A673 (cell line): ENCODE data around the gene TNFRSF11A. TPM values are rescaled to one million over a fixed set of nuclear protein-coding genes. Genes with fewer than 3 reads are reported as not detected.

Source experiments
- BruUV-seq: library from RNA; stranded (reverse); fragments of 400-500 nt; replicated peaks from 2 replicates; lab custom pipeline; 2021; lab: Mats Ljungman, UMichigan
- CTCF ChIA-PET: fragments of 300-600 bp; sonication (Branson Sonifier 250); formaldehyde crosslinking; loops from one replicate; lab custom pipeline; 2022; ENCODE audit warnings: antibody characterized with exemption; lab: Charles Lee
- POLR2A ChIA-PET: fragments of 300-600 bp; sonication (Branson Sonifier 250); formaldehyde crosslinking; loops from one replicate; lab custom pipeline; 2022; ENCODE audit warnings: antibody characterized with exemption; ENCODE audit not compliant: low non-redundant PET; lab: Charles Lee
- DNase-seq: peaks from one replicate; pipeline ENCODE4 v3.0.0-alpha.2; 2015; ENCODE audit warnings: low spot score
- H3K27ac ChIP-seq: fragments of 200-600 bp; sonication (generic); 2 replicates; pipeline ENCODE4 v1.5.1; 2016; ENCODE audit warnings: mixed run types, low read depth, mild to moderate bottlenecking, mixed read lengths, antibody characterized with exemption, low read length; ENCODE audit not compliant: poor library complexity, severe bottlenecking
- H3K27me3 ChIP-seq: fragments of 200-600 bp; sonication (generic); replicated peaks from 2 replicates; pipeline ENCODE4 v1.6.1; 2017; ENCODE audit warnings: mixed run types, low read depth, mild to moderate bottlenecking, mixed read lengths, antibody characterized with exemption, low read length; ENCODE audit not compliant: insufficient read depth, poor library complexity
- H3K36me3 ChIP-seq: fragments of 200-600 bp; sonication (generic); 2 replicates; pipeline ENCODE4 v1.6.1; 2016; ENCODE audit warnings: mixed run types, mild to moderate bottlenecking, mixed read lengths, antibody characterized with exemption, low read length; ENCODE audit not compliant: insufficient read depth, poor library complexity, severe bottlenecking
- H3K4me1 ChIP-seq: fragments of 200-600 bp; sonication (generic); 2 replicates; pipeline ENCODE4 v1.6.1; 2017; ENCODE audit warnings: mixed run types, mild to moderate bottlenecking, mixed read lengths, antibody characterized with exemption, low read length; ENCODE audit not compliant: insufficient read depth, poor library complexity, severe bottlenecking
- H3K4me3 ChIP-seq: fragments of 200-600 bp; sonication (generic); 2 replicates; pipeline ENCODE4 v1.5.1; 2016; ENCODE audit warnings: low read depth, mixed run types, mild to moderate bottlenecking, mixed read lengths, low read length; ENCODE audit not compliant: poor library complexity, severe bottlenecking
- H3K9me3 ChIP-seq: fragments of 200-600 bp; sonication (generic); 2 replicates; pipeline ENCODE4 v1.6.1; 2016; ENCODE audit warnings: mixed run types, low read depth, mild to moderate bottlenecking, mixed read lengths, antibody characterized with exemption, low read length; ENCODE audit not compliant: poor library complexity, severe bottlenecking
- EZH2 ChIP-seq: fragments of 200-600 bp; sonication (generic); IDR thresholded peaks from 2 replicates; pipeline ENCODE4 v1.6.1; 2017; ENCODE audit warnings: borderline replicate concordance, low read depth, mild to moderate bottlenecking, mixed read lengths, antibody characterized with exemption, low read length; ENCODE audit not compliant: poor library complexity, severe bottlenecking
- intact Hi-C: fragments of 100-400 bp; cut with micrococcal nuclease; formaldehyde crosslinking; loops from one replicate; pipeline ENCODE4 v1.10.0; 2022; ENCODE audit not compliant: unreplicated experiment
- total RNA-seq: library from RNA; stranded (reverse); gene quantifications from 2 replicates; pipeline ENCODE4 v1.2.3, GENCODE V29; 2021
- TF ChIP-seq, protein P1 (sequence below): fragments of 300-800, 200-600 bp; sonication (generic); conservative IDR thresholded peaks from 2 replicates; pipeline ENCODE4 v1.5.1; 2017; ENCODE audit warnings: low read depth, mild to moderate bottlenecking, antibody characterized with exemption, low read length, moderate library complexity, mixed read lengths

The TNFRSF11A gene
- total RNA-seq, 1 experiment from 2014 or later: 0.37 TPM

DNA sequence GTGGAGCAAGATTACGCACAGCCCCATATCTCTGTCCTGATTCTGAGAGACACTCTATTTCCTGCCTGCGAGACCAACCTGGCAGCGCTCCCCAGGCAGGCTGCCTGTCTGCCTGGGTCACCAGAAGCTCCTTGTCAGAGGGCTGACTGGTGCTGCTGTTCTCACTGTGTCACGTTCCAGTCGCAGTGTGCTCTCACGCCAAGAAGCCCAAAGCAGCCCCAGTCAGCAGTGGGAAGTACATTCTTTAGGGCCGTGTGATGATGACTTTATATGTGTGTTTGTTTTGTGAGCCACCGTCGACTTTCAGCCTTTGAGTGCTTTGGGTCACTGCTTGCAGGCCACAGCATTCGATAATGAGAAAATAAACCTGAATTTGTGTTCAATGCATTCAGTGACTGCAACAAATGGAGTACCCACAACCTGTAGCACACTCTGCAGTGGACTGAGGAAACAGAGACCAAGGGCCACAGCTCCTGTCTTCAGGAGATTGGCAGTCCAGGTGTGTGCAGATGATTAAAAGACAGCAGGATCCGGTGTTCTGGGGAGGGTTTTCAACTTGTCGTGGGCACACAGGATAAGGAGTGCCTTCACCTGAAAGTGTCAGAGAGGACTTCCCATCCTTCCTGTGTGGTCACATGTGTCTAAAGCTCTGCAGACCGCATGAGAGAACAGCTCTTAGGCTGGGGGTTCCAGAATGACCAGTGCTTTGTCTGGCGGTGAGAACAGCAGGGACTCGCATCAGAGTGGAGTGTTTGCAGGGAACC is 4.8 kb downstream of the TNFRSF11A start:
- no peaks in the 10 kb centered on the region for H3K4me1 ChIP-seq
- peaks cover 26% of the 10 kb centered on the region for H3K27me3 ChIP-seq
- no peak for DNase-seq
- CTCF ChIA-PET: no interaction called here
- BruUV-seq: no TSS peak
- POLR2A ChIA-PET: no interaction called here
- TF ChIP-seq EZH2: no peak
- TF ChIP-seq, protein P1, sequence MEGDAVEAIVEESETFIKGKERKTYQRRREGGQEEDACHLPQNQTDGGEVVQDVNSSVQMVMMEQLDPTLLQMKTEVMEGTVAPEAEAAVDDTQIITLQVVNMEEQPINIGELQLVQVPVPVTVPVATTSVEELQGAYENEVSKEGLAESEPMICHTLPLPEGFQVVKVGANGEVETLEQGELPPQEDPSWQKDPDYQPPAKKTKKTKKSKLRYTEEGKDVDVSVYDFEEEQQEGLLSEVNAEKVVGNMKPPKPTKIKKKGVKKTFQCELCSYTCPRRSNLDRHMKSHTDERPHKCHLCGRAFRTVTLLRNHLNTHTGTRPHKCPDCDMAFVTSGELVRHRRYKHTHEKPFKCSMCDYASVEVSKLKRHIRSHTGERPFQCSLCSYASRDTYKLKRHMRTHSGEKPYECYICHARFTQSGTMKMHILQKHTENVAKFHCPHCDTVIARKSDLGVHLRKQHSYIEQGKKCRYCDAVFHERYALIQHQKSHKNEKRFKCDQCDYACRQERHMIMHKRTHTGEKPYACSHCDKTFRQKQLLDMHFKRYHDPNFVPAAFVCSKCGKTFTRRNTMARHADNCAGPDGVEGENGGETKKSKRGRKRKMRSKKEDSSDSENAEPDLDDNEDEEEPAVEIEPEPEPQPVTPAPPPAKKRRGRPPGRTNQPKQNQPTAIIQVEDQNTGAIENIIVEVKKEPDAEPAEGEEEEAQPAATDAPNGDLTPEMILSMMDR: no peak
- H3K36me3 ChIP-seq: no peaks in the 10 kb centered on the region
- H3K9me3 ChIP-seq: no peaks in the 10 kb centered on the region
- intact Hi-C loops: loop anchor here (5.0 kb wide), 1 partner anchor 252 kb away; no protein-coding TSS in a partner anchor
- no peak overlapping the region for H3K4me3 ChIP-seq
- no peak overlapping the region for H3K27ac ChIP-seq

- Histone ChIP-seq H3K27ac (no peak overlapping the region), H3K27me3 (peaks cover 23% of the 10 kb centered on the region), H3K4me1 (no peaks in the 10 kb centered on the region), H3K4me3 (no peak overlapping the region), H3K36me3 (no peaks in the 10 kb centered on the region), H3K9me3 (no peaks in the 10 kb centered on the region)
- no peak for TF ChIP-seq EZH2
- TF ChIP-seq, protein P1: no peak
- intact Hi-C loops: no loop called here
- no peak for DNase-seq
- POLR2A ChIA-PET: no interaction called here
- CTCF ChIA-PET: no interaction called here
- BruUV-seq: no TSS peak
Observed at GRCh38 chr18:62330650-62331049, 5.5 kb downstream of the TNFRSF11A start.

GRCh38 chr18:62331581-62332356 is 6.7 kb downstream of the TNFRSF11A start:
- no peaks in the 10 kb centered on the region for H3K4me1 ChIP-seq
- no peak for DNase-seq
- no peaks in the 10 kb centered on the region for H3K9me3 ChIP-seq
- H3K27ac ChIP-seq: no peak overlapping the region
- no TSS peak for BruUV-seq
- intact Hi-C loops: no loop called here
- POLR2A ChIA-PET: no interaction called here
- no peak overlapping the region for H3K4me3 ChIP-seq
- CTCF ChIA-PET: interaction anchor here (0.5 kb wide), 1 partner anchor 750 kb away, joined by 5 read pairs; no protein-coding TSS in a partner anchor
- no peaks in the 10 kb centered on the region for H3K36me3 ChIP-seq
- peaks cover 11% of the 10 kb centered on the region for H3K27me3 ChIP-seq
- no peak for TF ChIP-seq EZH2
- TF ChIP-seq, protein P1: no peak
